Jurkat, Clone E6-1 (cell line): Measurements from ENCODE around the gene SAPCD2.
A peak's percentile ranks its signal among the peaks of the same experiment; 100 is the strongest.
"Not testable (repeated sequence)": the region's sequence is repeated elsewhere in the genome, so short reads cannot be mapped to it uniquely, and the experiment has no call there.

Source experiments
- DNase-seq: peaks from one replicate; pipeline ENCODE4 v3.0.0-alpha.2; 2011; ENCODE audit warnings: low read depth, low spot score
- H3K4me3 ChIP-seq: 2 replicates; pipeline ENCODE4 v1.5.1; 2011; ENCODE audit warnings: mild to moderate bottlenecking, low read length, control low read depth, moderate library complexity

The SAPCD2 gene

GRCh38 chr9:137039611-137040366, 30.6 kb downstream of the SAPCD2 start:
- no peak for DNase-seq
- H3K4me3 ChIP-seq: no peak overlapping the region

DNA sequence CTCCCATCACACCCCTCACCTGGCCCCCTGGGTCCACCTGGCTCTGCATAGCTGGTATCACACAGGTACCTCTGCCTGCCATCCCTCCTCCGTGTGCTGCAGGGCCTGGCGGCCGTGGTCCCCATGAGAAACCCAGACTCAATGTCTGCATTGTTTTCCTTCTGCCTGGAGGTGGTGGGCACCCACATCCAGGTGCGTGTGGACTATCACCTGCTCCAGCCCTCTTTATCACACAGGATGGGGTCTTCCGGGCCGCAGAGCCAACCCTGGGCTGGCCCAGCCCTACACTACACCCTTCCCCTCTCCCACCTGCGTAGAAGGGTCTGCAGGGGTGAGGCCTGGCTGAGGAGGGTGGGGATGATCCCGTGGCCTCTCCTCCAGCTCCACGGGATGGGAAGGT, 31.4 kb downstream of the SAPCD2 start:
- no peak for DNase-seq
- no peak overlapping the region for H3K4me3 ChIP-seq

GRCh38 chr9:137037483-137037882, 32.9 kb downstream of the SAPCD2 start:
- no peak for DNase-seq
- H3K4me3 ChIP-seq: no peak overlapping the region

- no peak overlapping the region for H3K4me3 ChIP-seq
- DNase-seq: no peak
Observed at GRCh38 chr9:137037035-137037434, 33.3 kb downstream of the SAPCD2 start.

GRCh38 chr9:137035937-137036336, 34.4 kb downstream of the SAPCD2 start:
- no peak overlapping the region for H3K4me3 ChIP-seq
- no peak for DNase-seq

DNA sequence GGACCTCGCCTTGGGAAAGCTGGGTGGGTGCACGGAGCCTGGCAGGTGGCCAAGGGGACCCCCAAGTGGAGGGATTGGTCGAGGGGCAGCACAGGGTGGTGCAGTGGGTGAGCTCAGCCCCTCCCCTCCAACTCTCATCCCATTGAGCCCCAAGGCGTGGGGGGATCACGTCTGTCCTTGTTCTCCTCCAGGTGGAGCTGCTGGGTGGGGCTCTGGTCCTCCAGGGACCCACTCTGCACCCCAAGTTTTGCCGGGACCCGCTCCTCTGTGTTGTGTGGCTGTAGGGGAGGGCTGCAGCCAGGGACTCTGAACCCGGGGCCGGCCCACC, 34.9 kb downstream of the SAPCD2 start:
- no peak for DNase-seq
- H3K4me3 ChIP-seq: no peak overlapping the region

DNA sequence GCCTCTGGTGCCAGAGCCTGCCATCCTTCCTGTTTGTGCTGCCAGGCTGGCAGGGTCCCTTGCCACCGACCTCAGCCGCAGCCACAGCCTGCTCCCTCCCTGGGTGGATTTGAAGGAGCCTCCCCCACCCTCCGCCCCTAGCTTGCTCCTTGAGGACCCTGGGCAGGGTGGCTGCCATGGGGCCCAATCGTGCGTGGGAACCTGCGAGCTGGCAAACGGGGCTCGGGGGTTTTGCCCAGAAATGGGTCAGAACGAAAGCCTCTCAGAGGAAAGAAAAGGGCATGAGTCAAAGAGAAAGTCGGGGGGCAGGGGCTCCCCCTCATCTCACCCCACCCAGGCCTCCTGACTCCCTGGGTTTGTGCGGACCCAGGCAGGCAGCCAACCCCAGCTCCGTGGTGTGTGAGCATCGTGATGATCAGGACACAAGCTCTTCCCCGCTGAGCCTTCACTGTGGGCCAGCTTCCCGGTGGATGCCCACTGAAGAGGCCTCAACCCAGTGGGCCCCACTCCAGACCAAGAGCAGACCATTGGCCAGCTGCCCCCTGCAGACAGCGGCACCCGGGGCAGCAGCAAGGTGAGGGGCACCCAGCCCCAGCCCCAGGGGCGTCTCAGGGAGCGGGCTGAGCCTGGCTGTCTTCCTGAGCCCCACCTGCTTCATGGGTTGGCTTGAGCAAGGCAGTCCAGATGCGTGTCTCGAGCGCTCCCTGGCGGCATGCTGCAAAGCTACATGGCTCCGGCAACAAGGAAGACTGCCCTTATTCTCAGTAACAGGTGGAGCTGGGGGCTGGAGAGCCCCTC, 35.4 kb downstream of the SAPCD2 start:
- 0 out of 2 replicates have a peak overlapping the region, but pooled peaks have one; percentile 5 for H3K4me3 ChIP-seq
- DNase-seq: peak; percentile 78

DNA sequence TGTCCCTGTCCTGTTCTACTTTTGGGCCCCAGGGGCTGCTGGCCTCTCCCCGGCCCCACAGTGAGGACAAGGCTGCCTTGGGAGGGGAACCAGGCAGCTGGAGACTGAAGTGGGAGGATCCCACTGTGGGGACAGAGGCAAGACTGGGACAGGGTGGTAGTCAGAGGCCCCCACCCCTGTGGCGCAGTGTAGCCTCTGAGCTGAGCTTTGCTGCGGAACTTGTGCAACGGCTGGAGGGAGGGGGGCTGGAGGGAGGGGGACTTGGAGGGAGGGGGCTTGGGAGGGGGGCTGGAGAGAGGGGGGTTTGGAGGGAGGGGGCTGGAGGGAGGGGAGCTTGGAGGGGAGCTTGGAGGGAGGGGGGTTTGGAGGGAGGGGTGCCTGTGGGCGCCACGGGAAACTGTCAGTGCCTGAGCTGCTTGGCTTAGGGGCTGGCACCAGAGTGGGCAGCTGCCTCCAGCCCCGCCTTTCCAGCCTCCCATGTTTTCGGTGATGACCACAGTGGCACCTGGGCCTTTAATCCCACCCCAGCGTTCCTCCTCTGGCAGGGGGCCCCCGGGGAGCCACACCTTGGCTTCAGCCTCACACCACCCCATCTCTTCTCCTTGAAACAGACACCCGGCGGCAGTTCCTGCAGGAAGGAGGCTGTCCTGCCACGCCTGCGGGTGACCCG, 36.2 kb downstream of the SAPCD2 start:
- no peak for DNase-seq
- H3K4me3 ChIP-seq: no peak overlapping the region

DNA sequence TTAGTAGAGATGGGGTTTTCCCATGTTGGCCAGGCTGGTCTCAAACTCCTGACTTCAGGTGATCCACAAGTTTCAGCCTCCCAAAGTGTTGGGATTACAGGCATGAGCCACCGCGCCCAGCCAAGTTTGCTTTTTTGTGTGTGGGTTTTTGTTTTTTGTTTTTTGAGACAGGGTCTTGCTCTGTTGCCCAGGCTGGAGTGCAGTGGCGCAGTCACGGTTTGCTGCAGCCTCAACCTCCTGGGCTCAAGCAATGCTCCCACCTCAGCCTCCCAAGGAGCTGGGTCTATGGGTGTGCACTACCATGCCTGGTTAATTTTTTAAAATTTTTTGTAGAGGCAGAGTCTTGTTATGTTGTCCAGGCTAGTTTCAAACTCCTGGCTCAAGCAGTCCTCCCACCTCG, 36.9 kb downstream of the SAPCD2 start:
- H3K4me3 ChIP-seq, DNase-seq: not testable (repeated sequence)

GRCh38 chr9:137032858-137033257, 37.5 kb downstream of the SAPCD2 start:
- no peak overlapping the region for H3K4me3 ChIP-seq
- DNase-seq: no peak

GRCh38 chr9:137031904-137032640, 38.3 kb downstream of the SAPCD2 start, which contains the start of gene FUT7:
FUT7 (minus strand) TSS chr9:137032088; CDS start chr9:137031991, 97 bp downstream.
- DNase-seq: no peak

GRCh38 chr9:137030538-137031527, 39.5 kb downstream of the SAPCD2 start:
- no peak overlapping the region for H3K4me3 ChIP-seq
- DNase-seq: no peak

More at GRCh38 chr9:137031904-137032640, 38.3 kb downstream of the SAPCD2 start, which contains the start of gene FUT7:
- no peak within 1 kb of the TSS for H3K4me3 ChIP-seq

- no peak for DNase-seq
- no peak overlapping the region for H3K4me3 ChIP-seq
Observed at GRCh38 chr9:137030006-137030405, 40.4 kb downstream of the SAPCD2 start.

DNA sequence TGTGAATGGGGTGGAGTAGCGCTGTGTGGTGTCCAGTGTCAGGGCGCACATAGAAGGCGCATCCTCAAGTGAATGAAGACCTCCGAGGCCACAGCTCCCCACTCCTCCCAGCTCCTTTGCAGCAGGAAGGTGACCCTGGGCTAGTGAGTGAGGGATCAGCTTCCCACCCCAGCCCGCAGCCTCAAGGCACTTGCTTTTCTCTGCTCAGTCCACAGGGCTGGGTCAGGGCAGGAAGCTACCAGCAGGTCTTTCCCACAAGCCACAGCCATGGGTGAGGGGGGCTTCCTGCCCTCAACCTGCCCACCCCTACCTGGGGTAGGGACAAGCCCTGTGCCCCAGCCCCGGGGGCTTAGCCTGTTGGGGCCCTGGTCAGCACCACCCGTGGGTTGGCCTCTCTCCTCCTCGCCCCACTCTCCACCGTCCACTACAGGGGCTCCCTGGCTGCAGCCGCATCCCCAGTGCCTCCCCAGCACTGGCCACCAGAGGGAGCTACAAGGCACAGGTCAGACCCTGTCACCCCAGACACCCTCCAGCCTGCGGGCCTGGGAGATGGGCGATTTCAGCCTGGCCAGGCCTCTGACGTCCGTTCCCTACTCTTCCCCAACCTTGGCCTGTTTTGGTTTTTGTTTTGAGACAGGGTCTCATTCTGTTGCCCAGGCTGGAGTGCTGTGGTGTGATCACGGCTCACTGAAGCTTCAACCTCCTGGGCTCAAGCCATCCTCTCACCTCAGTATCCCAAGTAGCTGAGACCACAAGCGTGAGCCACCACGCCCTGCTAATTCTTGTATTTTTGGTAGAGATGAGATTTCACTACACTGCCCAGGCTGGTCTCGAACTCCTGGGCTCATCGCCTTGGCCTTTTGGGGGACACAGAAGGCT, 41.1 kb downstream of the SAPCD2 start:
- no peak for DNase-seq
- H3K4me3 ChIP-seq: peak overlapping the region; percentile 49; the same call in 1 of the 2 replicates

- DNase-seq: no peak
- peak overlapping the region; percentile 49 for H3K4me3 ChIP-seq
Observed at GRCh38 chr9:137028263-137029057, 41.9 kb downstream of the SAPCD2 start.
